GM18858 (cell line): ENCODE results near the gene MROH2A.
"Not testable (repeated sequence)": the region's sequence is repeated elsewhere in the genome, so short reads cannot be mapped to it uniquely, and the experiment has no call there.

ENCODE experiments used
- ATAC-seq: cut with Tn5 transposase; IDR thresholded peaks from one replicate; pipeline ENCODE4 v1.9.1; 2021; ENCODE audit not compliant: unreplicated experiment

The MROH2A gene

DNA sequence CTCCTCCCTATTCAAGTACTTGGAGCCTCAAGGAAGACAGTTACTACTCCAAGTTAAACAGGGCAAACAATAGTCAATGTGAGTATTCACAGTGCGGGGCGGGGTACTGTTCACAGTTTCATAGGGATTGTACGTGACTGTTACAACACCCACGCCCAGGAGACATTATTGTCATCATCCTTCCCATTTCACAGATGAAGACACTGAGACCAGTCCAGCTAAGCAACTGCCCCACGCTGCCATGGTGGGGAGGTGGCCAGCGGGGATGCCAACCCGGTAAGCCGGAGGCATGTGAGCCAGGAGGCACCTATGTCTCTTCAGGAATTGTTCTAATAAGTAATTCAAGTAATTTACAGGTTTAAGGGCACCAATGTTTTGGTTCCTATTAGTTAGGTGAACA lies 75.2 kb downstream of the MROH2A start:
- no peak for ATAC-seq

DNA sequence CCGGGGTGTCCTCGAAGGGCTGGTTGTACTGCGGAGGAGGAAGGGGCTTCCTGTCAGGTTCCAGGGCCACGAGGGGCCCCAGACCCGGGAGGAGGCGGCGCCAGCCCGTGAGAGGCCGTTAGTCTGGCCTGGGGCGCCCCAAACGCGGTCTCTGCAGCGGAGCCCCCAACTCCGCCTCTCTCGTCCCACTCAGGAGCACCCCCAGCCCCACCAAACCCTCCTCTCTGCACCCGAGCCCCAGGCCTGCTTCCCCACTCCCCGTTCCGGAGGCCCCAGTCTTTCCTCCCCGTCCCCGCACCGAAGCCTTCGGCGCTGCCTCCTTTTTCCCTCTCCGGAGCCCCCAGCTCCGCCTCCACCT lies 75.7 kb downstream of the MROH2A start:
- ATAC-seq = no peak

DNA sequence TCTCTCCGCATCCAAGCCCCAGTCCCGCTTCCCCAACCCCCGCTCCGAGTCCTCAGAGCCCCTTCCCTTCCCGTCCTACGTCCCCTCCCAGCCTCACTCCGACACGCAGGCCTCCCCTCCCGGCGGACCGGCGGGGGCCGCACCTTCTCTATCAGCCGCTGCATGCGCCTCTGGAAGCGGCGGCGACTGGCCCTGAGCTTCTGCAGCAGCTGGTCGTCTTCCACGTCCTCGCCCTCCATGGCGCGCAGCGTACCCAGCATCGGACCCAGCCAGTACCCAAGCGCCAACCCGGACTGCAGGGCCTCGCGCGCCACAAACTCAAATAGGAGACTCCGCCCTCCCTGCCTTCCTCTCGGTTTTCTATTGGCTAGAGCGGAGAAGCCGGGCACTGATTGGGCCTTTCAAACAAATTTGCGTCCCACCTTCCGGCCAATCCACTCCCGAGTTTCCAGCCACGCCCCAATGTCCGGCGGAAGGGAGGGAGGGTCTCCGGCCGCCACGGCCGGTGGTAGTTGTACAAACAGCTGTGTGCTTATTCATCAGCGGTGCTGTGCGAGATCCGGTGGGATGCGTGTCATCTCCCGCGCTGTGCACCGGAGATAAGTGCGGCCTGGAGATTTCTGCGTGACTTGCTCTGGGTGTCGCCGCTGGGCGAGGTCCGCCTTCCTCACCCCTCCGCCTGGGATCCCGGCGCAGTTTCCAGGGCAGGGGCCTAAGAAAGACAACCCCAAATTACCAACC lies 76.3 kb downstream of the MROH2A start, which contains the start of gene HJURP:
HJURP (minus strand) TSS at position 295 of the 741 bp plus-strand sequence; CDS start at position 260, 35 bp downstream.
- peak; percentile 90 for ATAC-seq

DNA sequence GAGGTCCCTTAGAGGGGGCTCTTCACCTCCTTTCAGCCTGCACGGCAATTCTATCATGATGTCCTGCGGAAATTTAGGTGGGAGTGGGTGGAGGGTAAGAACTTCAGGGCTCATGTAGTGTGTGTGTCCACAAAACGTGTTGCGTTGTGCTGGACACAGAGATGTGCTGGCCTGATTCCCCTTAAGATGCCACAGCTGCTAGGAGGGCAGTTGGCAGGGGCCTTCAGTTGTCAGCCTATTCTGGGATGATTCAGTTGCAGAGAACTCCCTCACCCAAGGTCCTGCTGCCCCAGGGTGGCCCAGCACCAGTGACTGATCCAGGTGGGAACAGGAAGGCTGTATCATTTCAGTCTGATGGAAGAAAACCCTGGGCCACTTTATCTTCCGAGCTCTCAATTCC lies 77.2 kb downstream of the MROH2A start:
- no peak for ATAC-seq

DNA sequence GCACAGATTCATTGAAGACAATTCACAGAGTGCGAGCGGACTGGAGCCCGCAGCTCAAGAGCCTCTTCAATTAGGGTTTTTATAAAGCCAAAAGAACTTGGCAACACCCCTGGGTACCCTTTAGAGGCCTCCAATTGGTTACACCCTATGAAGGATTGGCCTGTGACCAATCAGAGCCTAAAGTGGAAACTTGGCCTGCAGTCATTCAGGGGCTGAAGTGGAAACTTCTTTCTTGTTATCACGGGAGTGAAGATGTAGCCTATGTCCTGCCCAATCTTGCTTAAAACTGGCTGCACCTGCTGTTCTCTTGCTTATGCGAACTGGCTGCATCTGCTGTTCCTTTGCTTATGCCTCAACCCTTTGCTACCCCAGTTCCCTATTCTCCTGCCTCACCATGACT lies 78.1 kb downstream of the MROH2A start:
- ATAC-seq = no peak

DNA sequence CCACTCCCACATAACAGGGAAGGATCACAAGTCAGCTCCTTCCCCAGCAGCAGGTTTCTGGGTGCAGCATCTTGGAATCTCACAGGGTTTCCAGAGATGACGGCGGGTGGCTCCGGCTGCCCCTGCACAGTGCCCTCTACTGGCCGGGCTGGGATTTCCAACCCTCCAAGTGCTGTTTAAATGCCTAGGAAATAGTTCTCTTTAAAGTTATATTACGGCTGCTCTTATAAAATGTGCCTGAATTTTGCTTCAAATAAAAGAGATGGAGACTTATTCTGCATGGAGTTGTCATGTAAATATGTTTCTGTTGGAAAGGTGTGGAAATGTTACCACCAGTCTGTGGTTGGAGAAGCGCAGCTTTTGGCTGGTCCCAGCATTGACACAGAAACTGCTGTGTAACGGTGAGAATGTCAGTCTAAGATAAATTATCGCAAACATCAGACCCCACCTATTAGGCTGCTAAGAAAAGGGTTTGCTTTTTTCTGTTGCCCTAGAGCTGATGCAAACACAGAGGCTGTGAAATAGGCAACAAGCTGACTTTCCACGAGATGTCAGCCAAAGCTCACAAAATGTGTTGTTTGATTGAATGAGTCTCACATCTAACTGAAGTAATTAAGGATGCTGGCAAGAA lies 79.5 kb downstream of the MROH2A start:
- no peak for ATAC-seq

DNA sequence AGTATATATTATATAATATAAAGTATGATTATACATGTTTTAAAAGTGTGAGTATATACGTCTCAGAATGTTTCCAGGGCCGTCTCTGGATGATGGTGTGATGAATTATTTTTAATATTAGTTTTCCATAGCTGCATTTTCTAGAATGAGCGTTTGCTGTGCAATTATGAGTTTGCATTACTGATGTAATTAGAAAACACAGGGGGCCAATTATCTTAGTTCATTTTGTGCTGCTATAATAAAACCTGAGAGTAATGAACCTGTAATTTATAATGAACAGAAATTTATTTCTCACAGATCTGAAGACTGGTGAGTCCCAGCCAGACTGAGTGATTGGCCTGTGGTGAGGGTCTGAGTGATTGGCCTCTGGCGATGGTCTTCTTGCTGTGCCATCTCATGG lies 80.2 kb downstream of the MROH2A start:
- no peak for ATAC-seq

DNA sequence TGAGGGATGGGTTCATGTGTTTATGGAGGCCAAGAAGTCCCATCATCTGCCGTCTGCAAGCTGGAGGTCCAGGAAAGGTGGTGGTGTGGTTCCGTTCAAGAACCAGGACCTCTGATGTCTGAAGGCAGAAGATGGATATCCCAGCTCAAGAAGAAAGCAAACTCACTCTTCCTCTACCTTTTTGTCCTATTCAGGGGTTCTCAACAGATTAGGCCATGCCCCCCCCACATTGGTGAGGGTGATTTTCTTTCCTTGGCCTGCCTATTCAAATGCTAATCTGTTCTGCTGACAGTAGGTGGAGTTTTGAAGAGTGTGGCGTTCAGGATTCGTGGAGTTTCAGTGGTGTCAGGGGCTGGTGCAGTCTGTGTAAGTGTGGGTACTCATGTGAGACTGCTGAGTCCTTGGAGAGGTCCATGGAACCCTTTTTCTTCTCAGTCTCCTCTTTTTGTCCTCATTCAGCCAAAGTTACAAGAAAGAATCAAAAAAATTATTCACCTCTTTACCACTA lies 84.2 kb downstream of the MROH2A start:
- ATAC-seq = no peak

DNA sequence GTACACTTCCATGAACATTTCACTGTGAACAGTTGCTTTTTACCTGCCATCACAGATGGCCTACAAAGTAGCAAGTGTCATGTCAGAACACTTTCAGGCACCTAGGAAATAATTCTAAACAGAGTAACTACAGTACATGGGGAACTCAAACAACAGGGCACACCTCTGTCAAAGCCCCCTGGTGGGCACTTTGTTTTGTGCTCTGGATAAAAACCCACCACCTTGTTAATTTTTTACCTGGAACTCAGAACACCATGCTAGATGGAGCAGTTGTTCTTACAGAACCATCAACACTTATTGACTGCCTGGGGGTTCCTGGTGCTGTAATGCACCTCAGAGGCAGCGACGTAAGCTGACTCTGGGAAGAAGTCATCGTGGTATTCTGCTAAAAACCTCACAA lies 87.7 kb downstream of the MROH2A start:
- ATAC-seq = no peak

DNA sequence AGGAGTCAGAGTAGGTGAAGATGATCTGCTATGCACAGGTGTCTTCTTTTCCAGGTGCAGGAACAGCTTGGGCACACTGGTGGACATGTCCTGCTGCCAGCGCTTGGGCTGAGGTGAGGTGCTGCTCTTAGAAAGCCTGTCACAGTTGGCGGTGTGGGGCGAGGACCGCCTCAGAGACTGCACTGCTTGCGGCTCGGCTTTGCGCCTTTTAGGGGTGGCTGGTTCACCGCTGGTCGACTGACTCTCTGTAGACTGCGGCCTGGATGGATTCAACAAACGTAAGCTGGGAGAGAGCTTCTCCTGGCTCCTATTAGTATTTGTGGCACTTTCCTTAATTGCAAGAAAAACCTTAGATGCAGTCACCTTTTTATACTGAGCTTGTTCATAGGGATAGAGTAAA lies 88.3 kb downstream of the MROH2A start:
- ATAC-seq = no peak

DNA sequence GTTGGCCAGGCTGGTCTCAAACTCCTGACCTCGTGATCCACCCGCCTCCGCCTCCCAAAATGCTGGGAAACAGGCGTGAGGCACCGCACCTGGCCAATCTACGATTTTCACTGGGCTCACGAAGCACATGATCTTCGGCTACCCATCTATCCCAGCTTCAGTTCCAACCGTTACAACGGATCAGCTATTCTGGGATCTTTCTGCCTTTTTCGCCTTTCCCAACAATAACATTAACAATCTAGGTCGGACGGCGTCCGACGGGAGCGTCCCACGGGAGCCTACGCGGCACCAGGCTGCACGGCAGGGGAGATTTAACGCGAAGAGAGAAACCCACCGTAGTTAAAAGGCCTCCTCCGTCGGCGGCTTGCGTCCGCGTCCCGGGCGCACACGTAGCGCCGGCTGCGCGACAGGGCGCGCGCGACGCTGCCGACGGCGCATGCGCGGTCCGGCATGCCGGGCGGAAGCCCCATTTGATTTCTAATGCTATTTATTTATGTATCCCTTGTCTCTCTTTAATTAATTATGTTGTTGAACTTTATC lies 89.9 kb downstream of the MROH2A start, which contains the start of gene MSL3B:
MSL3B (minus strand) TSS at position 394 of the 540 bp plus-strand sequence.
- peak; percentile 69 for ATAC-seq

DNA sequence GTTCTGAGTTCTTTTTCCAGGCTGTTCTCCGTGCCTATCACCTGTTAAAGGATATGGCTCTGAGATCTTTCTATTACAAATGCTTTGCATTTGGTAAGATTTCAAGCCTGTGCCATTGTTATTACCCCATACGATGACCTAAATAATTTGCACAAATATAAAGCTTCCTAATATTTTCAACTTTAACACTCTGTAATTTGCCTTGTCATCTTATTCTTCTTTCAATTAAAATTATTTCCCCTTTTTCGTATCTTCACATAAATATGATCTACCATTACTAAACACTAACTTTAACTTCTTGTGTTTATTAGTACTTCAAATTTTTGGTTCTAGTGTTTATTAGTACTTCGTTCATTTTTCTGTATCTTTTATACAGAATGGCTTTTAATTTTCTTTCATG lies 93.3 kb downstream of the MROH2A start:
- ATAC-seq = no peak

DNA sequence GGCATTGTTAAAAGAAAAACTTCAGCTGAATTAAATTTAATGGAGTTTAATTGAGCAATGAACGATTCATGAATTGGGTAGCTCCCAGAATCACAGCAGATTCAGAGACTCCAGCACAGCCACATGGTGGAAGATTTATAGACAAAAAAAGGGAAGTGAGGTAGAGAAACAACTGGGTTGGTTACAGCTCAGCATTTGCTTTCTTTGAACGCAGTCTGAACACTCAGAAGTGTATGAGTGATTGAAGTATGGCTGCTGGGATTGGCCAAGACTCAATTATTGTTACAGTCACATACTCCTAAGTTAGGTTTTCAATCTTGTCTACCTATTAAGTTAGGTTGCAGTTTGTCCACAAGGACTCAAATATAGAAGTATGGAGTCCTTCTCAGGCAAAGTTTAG lies 94.0 kb downstream of the MROH2A start:
- ATAC-seq = not testable (repeated sequence)

DNA sequence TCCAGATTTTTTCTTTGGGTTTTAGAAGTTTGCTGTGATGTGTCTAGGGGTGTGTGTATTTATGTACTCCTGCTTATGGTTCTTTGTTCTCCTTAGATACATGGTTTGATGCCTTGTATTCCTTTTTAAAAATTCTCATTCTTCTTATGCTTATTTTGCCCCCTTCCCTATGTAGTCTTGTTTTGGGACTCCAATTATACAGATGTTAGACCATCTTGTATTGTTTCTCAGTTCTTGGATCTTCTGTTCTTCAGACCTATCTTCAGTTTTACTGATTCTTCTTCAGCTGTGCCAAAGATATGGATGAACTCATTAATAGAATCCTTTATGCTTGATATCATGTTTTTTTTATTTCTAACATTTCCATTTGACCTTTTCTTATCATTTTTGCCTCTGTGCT lies 104.2 kb downstream of the MROH2A start:
- no peak for ATAC-seq
